HEK293T (cell line): Measurements from ENCODE around the gene PHLPP1.

Experiments
- ARNT ChIP-seq: fragments of 450-650 bp; IDR thresholded peaks from 2 replicates; pipeline ENCODE4 v1.6.1; 2017; ENCODE audit warnings: mild to moderate bottlenecking
- BHLHE40 ChIP-seq: fragments of 450-650 bp; IDR thresholded peaks from 2 replicates; pipeline ENCODE4 v1.6.1; 2016; ENCODE audit warnings: mild to moderate bottlenecking, moderate library complexity, borderline replicate concordance
- CTBP1 ChIP-seq: fragments of 450-650 bp; IDR thresholded peaks from 2 replicates; pipeline ENCODE4 v1.6.1; 2016; ENCODE audit warnings: borderline replicate concordance
- FOXM1 ChIP-seq: fragments of 450-650 bp; IDR thresholded peaks from 2 replicates; pipeline ENCODE4 v1.6.1; 2017; ENCODE audit warnings: mild to moderate bottlenecking, borderline replicate concordance
- HDGF ChIP-seq: fragments of 450-650 bp; IDR thresholded peaks from 2 replicates; pipeline ENCODE4 v1.6.1; 2017; ENCODE audit warnings: antibody characterized with exemption, borderline replicate concordance
- L3MBTL2 ChIP-seq: fragments of 450-650 bp; conservative IDR thresholded peaks from 2 replicates; pipeline ENCODE4 v1.6.1; 2016; ENCODE audit warnings: mild to moderate bottlenecking
- LEF1 ChIP-seq: fragments of 450-650 bp; IDR thresholded peaks from 2 replicates; pipeline ENCODE4 v1.6.1; 2017; ENCODE audit warnings: mild to moderate bottlenecking, borderline replicate concordance
- NFRKB ChIP-seq: fragments of 450-650 bp; IDR thresholded peaks from 2 replicates; pipeline ENCODE4 v1.6.1; 2016; ENCODE audit warnings: mild to moderate bottlenecking, moderate library complexity
- SP1 ChIP-seq: fragments of 450-650 bp; IDR thresholded peaks from 2 replicates; pipeline ENCODE4 v1.6.1; 2017
- SUZ12 ChIP-seq: fragments of 450-650 bp; IDR thresholded peaks from 2 replicates; pipeline ENCODE4 v1.6.1; 2016; ENCODE audit warnings: mild to moderate bottlenecking
- TARDBP ChIP-seq: fragments of 450-650 bp; IDR thresholded peaks from 2 replicates; pipeline ENCODE4 v1.6.1; 2016
- ZNF384 ChIP-seq: fragments of 450-650 bp; IDR thresholded peaks from 2 replicates; pipeline ENCODE4 v1.6.1; 2016

DNA sequence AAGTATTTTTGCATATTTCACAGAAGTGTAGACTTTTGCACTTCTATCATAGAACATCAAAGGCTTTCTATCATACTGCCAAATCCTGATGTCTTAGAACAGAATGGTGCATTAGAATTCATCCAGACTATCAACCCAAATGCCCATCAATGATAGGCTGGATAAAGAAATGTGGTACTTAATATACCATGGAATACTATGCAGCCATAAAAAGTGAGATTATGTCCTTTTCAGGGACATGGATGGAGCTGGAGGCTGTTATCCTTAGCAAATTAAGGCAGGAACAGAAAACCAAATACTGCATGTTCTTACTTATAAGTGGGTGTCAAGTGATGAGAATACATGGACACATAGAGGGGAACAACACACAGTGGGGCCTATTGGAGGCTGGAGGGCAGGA lies 150.2 kb downstream of the PHLPP1 start:
- TF ChIP-seq NFRKB (no peak), SP1 (no peak), SUZ12 (no peak), ZNF384 (no peak), FOXM1 (no peak), CTBP1 (no peak), ARNT (no peak), LEF1 (no peak), L3MBTL2 (no peak), TARDBP (no peak), HDGF (no peak), BHLHE40 (no peak)
